HL-60 (cell line): Measurements from ENCODE around the gene ZNRD2.
A peak's percentile ranks its signal among the peaks of the same experiment; 100 is the strongest.

Source experiments
- DNase-seq, 2 experiments: peaks; one replicate each; pipeline ENCODE4 v3.0.0-alpha.2; 2010 to 2020; ENCODE audit warnings: low read depth in 1 of 2, low spot score in 1 of 2
- H3K27ac ChIP-seq: fragments of 250-450 bp; sonication (Bioruptor Pico); replicated peaks from 2 replicates; pipeline ENCODE4 v1.5.1; 2020; ENCODE audit warnings: mild to moderate bottlenecking, moderate library complexity
- H3K27me3 ChIP-seq: fragments of 250-450 bp; sonication (Bioruptor Pico); 2 replicates; pipeline ENCODE4 v1.5.1; 2021; ENCODE audit warnings: mild to moderate bottlenecking, moderate library complexity; ENCODE audit not compliant: insufficient read depth, poor library complexity, severe bottlenecking
- H3K4me3 ChIP-seq: replicated peaks from 2 replicates; pipeline ENCODE4 v1.5.1; 2011; ENCODE audit warnings: mild to moderate bottlenecking, control low read depth, low read length; ENCODE audit not compliant: insufficient read depth
- CTCF ChIP-seq: IDR thresholded peaks from one replicate; pipeline ENCODE4 v1.5.1; 2011; ENCODE audit warnings: low read length, control low read depth, inconsistent platforms; ENCODE audit not compliant: insufficient read depth
- GABPA ChIP-seq: IDR thresholded peaks from 2 replicates; pipeline ENCODE4 v1.6.1; 2012; ENCODE audit warnings: low read depth
- POLR2AphosphoS5 ChIP-seq: IDR thresholded peaks from 2 replicates; pipeline ENCODE4 v1.6.1; 2012; ENCODE audit warnings: low read depth
- REST ChIP-seq: IDR thresholded peaks from 2 replicates; pipeline ENCODE4 v1.6.1; 2012; ENCODE audit warnings: low read depth; ENCODE audit not compliant: insufficient replicate concordance
- SPI1 ChIP-seq: IDR thresholded peaks from 2 replicates; pipeline ENCODE4 v1.6.1; 2012; ENCODE audit warnings: low read depth, mild to moderate bottlenecking, borderline replicate concordance

Gene ZNRD2

GRCh38 chr11:65524741-65525545, 45.3 kb upstream of the ZNRD2 start, which contains the start of gene SCYL1:
TSS of gene SCYL1 (plus strand) at chr11:65525083. CDS start at chr11:65525154, 71 bp downstream.
- peak; percentile 56 to 70 for DNase-seq
- TF ChIP-seq CTCF (no peak), POLR2AphosphoS5 (peak; percentile 30; the same call in 1 of the 2 replicates), SPI1 (no peak), REST (no peak)
- peak within 1 kb of the TSS; percentile 91 for H3K4me3 ChIP-seq
- H3K27ac ChIP-seq: peak within 1 kb of the TSS; percentile 57
- no peaks in the 10 kb centered on the region for H3K27me3 ChIP-seq

- TF ChIP-seq CTCF: no peak
- no peak for TF ChIP-seq POLR2AphosphoS5
- no peak for TF ChIP-seq SPI1
- no peak for TF ChIP-seq GABPA
- no peak for TF ChIP-seq REST
- no peaks in the 10 kb centered on the region for H3K27me3 ChIP-seq
- H3K4me3 ChIP-seq: peak overlapping the region; percentile 91
- H3K27ac ChIP-seq: peak overlapping the region; percentile 57
- DNase-seq: no peak
Measured at GRCh38 chr11:65525546-65526480, 44.5 kb upstream of the ZNRD2 start.

GRCh38 chr11:65526744-65527143, 43.5 kb upstream of the ZNRD2 start:
- TF ChIP-seq POLR2AphosphoS5: no peak
- TF ChIP-seq CTCF: no peak
- TF ChIP-seq GABPA: no peak
- TF ChIP-seq REST: no peak
- TF ChIP-seq SPI1: no peak
- no peaks in the 10 kb centered on the region for H3K27me3 ChIP-seq
- no peak overlapping the region for H3K4me3 ChIP-seq
- no peak for DNase-seq
- no peak overlapping the region for H3K27ac ChIP-seq
